Panc1 (cell line): ENCODE data around the gene PGD.

Experiments used
- CTCF ChIP-seq: fragments of 450-650 bp; IDR thresholded peaks from 2 replicates; pipeline ENCODE4 v1.5.1; 2017; ENCODE audit warnings: mild to moderate bottlenecking
- POLR2AphosphoS5 ChIP-seq: IDR thresholded peaks from 2 replicates; pipeline ENCODE4 v1.6.1; 2012; ENCODE audit warnings: mild to moderate bottlenecking, low read depth, low read length, moderate library complexity

- TF ChIP-seq POLR2AphosphoS5 (no peak), CTCF (no peak)
Measured at GRCh38 chr1:10424651-10425050, 25.8 kb downstream of the PGD start.
